ENCODE data around the gene ADGRG3.

Gene ADGRG3

DNA sequence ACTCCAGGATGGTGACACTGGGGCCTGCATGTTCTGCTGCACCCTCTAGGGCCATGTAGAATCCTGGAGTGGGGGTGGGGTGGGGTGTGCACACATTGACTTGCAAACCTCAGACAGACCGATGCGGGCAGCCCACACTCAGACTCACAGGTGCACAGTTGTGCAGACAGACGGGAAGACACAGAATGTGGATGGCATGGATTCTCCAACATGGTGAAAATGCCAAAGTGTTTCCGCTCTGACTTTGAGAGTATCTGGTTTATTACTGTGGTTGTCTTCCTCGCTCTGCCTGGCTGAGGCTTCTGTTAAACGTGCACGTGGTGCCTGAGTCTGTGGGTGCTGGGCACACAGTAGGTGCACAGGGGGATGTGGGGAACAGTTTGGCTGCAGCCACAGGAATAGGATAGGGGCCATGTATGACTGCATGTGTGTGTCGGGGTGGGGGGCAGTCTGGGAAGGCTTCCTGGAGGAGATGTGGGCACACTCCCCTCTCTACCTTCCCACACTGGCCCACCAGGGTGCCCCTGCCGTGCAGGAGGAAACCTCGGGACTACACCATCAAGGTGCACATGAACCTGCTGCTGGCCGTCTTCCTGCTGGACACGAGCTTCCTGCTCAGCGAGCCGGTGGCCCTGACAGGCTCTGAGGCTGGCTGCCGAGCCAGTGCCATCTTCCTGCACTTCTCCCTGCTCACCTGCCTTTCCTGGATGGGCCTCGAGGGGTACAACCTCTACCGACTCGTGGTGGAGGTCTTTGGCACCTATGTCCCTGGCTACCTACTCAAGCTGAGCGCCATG, 9.0 kb upstream of the ADGRG3 start:
- TF ChIP-seq, protein P1, sequence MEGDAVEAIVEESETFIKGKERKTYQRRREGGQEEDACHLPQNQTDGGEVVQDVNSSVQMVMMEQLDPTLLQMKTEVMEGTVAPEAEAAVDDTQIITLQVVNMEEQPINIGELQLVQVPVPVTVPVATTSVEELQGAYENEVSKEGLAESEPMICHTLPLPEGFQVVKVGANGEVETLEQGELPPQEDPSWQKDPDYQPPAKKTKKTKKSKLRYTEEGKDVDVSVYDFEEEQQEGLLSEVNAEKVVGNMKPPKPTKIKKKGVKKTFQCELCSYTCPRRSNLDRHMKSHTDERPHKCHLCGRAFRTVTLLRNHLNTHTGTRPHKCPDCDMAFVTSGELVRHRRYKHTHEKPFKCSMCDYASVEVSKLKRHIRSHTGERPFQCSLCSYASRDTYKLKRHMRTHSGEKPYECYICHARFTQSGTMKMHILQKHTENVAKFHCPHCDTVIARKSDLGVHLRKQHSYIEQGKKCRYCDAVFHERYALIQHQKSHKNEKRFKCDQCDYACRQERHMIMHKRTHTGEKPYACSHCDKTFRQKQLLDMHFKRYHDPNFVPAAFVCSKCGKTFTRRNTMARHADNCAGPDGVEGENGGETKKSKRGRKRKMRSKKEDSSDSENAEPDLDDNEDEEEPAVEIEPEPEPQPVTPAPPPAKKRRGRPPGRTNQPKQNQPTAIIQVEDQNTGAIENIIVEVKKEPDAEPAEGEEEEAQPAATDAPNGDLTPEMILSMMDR (IDR thresholded peaks at IDR 0.05; ENCODE audit: insufficient read depth, low read length, missing control alignments): no peak
- no peak overlapping the region for H3K4me3 ChIP-seq (ENCODE audit: low read depth, low read length)
- POLR2A ChIA-PET: no interaction called here
- DNase-seq (ENCODE audit: low read depth, low spot score): no peak
- CTCF ChIA-PET: interaction anchor here (4.2 kb wide), 1 partner anchor 11 kb away, joined by 19 read pairs; no protein-coding TSS in a partner anchor

DNA sequence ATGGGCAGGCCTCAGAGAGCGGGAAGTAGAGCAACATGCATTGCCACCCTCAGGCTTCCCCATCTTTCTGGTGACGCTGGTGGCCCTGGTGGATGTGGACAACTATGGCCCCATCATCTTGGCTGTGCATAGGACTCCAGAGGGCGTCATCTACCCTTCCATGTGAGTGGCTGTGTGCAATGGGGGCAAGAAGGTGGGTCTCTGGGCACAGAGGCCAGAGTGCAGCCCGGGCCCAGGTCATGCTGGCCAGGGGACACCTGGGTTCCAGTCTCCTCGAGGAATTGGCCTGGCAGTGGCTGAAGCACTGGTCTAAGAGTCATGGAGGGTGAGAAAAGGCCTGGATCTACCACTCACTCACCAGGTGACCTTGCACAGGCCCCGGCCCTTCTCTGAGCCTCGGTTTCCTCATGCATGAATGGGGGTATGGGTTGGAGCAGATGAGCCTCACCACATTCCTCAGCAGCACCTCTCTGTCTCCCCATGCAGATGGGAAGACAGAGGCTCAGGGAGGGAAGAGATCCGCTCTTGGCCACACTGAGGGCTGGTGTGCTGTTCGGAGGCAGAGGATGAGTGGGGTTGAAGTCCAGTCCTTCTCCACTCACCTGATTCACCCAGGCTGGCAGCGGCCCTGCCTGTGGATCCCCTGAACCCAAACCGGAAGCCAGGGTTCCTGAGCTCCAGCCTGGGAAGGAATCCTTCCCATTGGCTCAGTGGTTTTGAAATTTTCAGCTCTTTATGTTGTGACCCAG, 7.2 kb upstream of the ADGRG3 start:
- TF ChIP-seq, protein P1 (IDR thresholded peaks at IDR 0.05; ENCODE audit: insufficient read depth, low read length, missing control alignments): no peak
- POLR2A ChIA-PET: no interaction called here
- DNase-seq (ENCODE audit: low read depth, low spot score): no peak
- H3K4me3 ChIP-seq (ENCODE audit: low read depth, low read length): no peak overlapping the region
- CTCF ChIA-PET: interaction anchor here (2.5 kb wide), 1 partner anchor 13 kb away, joined by 14 read pairs; no protein-coding TSS in a partner anchor

DNA sequence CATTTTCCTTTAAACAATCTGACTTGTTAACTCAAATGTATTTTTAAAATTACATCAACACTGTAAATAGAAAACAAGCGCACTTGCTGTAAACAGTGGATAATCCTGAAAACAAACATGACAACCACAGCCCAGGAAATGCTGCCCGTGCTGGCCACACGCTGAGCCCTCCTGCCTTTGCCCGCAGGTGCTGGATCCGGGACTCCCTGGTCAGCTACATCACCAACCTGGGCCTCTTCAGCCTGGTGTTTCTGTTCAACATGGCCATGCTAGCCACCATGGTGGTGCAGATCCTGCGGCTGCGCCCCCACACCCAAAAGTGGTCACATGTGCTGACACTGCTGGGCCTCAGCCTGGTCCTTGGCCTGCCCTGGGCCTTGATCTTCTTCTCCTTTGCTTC, 6.6 kb upstream of the ADGRG3 start:
- POLR2A ChIA-PET: no interaction called here
- DNase-seq (ENCODE audit: low read depth, low spot score): no peak
- CTCF ChIA-PET: interaction anchor here (0.9 to 2.5 kb wide), 2 partner anchors 13 to 85 kb away, joined by 3 to 14 read pairs; no protein-coding TSS in a partner anchor
- H3K4me3 ChIP-seq (ENCODE audit: low read depth, low read length): no peak overlapping the region
- TF ChIP-seq, protein P1 (IDR thresholded peaks at IDR 0.05; ENCODE audit: insufficient read depth, low read length, missing control alignments): no peak

DNA sequence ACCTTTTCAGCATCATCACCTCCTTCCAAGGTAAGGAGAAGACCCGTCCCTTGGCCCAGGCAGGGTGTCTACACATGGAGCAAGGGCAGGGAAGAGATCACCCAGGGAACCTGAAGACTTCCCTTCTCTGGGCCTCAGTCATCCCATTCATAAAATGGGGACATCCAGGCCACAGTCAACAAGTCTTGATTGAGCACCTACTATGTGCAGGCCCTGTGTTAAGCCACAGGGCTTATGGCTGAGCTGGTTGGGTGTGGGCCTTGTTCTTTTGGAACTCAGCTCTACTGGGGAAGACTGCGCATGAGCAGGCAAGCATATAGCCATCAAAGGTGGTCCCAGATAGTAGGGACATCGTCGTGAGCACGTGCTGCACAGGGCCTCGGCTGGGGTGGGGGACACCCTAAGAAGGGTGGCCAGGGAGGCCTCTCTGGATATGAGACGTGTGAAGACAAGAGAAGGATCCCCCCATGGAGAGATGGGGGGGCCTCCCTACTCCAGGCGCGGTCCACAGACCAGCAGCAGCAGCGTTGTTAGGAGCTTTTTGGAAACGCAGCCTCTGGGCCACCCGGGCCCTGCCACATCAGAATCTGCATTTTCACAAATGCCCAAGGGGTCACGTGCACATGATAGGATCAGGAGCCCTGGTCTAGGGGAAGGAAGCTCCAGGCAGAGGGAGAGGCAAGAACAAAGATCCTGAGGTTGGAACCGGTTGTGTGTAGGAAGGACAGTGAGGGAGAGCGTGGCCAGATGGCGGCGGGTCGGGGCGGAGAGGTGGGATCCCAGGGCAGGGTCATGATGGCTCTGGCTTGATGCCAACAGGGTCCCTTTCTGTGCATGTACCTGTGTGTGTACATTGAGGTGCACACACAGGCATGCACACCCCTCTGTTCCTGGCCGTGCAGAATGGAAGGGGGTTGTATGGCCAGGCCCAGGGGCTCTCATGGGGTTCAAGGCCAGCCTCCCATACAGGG, 5.9 kb upstream of the ADGRG3 start:
- TF ChIP-seq, protein P1 (IDR thresholded peaks at IDR 0.05; ENCODE audit: insufficient read depth, low read length, missing control alignments): no peak
- ChIA-PET CTCF (interaction anchor here (0.8 to 2.5 kb wide), 4 partner anchors 10 to 86 kb away, joined by 3 to 14 read pairs (median 3); no protein-coding TSS in a partner anchor), POLR2A (no interaction called here)
- no peak for DNase-seq (ENCODE audit: low read depth, low spot score)
- H3K4me3 ChIP-seq (ENCODE audit: low read depth, low read length): no peak overlapping the region

DNA sequence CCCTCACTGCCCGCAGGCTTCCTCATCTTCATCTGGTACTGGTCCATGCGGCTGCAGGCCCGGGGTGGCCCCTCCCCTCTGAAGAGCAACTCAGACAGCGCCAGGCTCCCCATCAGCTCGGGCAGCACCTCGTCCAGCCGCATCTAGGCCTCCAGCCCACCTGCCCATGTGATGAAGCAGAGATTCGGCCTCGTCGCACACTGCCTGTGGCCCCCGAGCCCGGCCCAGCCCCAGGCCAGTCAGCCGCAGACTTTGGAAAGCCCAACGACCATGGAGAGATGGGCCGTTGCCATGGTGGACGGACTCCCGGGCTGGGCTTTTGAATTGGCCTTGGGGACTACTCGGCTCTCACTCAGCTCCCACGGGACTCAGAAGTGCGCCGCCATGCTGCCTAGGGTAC, 4.7 kb upstream of the ADGRG3 start:
- TF ChIP-seq, protein P1 (IDR thresholded peaks at IDR 0.05; ENCODE audit: insufficient read depth, low read length, missing control alignments): no peak
- no peak for DNase-seq (ENCODE audit: low read depth, low spot score)
- POLR2A ChIA-PET: no interaction called here
- CTCF ChIA-PET: interaction anchor here (0.8 to 2.4 kb wide), 3 partner anchors 9 to 73 kb away, joined by 3 to 14 read pairs (median 6); no protein-coding TSS in a partner anchor
- no peak overlapping the region for H3K4me3 ChIP-seq (ENCODE audit: low read depth, low read length)
